GM18858 (cell line): ENCODE measurements around the gene HYAL2.
A peak's percentile ranks its signal among the peaks of the same experiment; 100 is the strongest.

Source experiments
- ATAC-seq: cut with Tn5 transposase; IDR thresholded peaks from one replicate; pipeline ENCODE4 v1.9.1; 2021; ENCODE audit not compliant: unreplicated experiment

Gene HYAL2

DNA sequence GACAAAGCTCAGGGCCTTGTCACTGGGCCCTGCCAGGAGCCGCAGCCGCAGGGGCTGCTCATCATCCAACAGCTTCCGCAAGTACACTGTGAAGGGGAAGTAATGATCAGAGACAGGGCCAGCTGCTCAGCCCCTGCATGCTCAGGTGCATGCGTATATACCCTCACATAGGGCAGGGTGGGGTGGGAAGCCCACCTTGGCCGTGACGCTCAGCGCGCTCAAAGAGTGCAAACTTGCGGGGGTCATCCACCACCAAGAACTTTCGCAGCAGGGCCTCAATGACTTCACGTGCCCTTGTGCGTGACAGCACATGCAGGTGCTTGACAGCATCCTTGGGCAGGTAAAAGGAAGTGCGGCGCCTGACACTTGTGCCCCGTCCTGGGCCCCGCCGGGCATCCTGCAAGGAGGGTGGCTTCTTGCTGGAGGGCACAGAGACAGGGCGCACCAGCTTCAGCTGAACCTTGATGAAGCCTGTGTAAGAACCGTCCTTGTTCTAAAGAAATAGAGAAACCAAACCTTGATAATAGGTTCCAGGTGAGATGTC is 8.9 kb upstream of the HYAL2 start:
- no peak for ATAC-seq

DNA sequence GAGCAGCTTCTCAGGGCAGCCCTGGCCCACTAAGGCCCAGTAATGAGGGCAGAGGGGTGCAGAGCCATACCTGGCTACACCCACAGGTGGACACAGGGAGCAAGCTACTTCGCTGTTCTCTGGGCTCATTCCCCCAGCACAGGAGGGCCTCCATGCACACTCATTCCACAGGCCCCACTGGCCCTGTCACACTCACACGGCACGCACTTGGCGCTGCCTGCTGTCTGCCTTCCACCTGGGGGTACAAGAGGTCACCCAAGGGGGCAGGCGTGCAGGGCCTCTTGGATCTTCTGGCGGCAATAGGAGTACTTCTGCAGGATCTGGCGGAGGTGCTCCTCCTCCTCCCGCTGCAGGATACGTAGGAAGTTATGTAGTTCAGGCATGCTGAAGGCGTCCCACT is 7.8 kb upstream of the HYAL2 start:
- ATAC-seq = no peak

DNA sequence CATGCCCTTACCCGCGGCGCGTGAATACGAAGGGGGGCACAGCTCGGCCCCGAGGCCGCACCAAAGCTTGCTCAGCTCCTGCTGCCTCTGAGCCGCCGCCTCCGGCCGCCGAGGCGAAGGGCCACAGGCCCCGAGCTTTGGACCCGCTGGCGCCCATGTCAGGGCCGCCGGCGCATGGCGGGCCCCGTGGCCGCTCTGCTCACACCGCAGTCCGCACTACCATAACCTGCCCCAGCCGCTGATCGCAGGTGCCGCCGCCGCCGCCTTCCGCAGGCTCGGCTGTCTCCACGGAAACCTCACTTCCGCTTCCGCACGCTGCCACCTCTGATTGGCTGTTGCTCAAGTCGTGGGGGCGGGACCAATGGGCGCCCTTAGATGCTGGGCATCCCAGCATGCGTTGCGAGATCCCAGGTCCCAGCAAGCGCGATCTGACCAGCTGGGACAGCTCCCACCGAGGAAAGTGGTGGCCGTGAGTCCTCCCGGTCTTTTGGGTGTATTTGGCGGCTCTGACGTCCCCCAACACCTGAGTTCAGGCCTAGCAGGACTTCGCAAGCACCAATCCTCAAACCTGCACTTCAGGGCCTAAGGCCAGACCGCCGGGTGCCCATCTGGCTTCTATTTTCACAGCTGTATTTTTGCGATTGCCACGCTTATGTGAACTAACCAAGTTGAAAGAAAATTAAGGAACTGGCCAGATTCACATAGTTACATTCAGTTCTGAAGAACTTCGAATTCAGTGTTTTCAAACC is 5.6 kb upstream of the HYAL2 start, which contains the start of gene TUSC2:
TUSC2 (minus strand) TSS at position 281 of the 749 bp plus-strand sequence; CDS start at position 157, 124 bp downstream.
- ATAC-seq = peak; percentile 52

DNA sequence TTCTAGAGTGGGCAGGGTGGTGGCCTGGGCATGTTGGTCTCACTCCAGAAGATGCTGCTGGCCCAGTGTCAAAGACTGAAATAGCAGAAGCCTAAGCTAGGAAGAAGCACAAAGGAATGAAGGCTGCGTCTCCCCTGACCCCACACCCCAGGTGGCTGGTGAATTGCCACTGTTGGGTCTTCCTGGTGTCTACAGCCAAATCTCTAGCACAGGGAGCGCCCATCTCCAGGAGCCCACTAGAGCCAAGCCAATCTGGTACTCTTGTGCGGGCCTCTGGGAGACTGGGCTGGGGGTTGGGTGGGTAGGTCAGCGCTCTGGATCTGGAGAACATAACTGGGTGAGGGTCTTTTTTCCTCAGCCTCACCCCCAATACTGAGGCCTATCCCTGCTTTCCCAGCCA is 4.6 kb upstream of the HYAL2 start:
- no peak for ATAC-seq

DNA sequence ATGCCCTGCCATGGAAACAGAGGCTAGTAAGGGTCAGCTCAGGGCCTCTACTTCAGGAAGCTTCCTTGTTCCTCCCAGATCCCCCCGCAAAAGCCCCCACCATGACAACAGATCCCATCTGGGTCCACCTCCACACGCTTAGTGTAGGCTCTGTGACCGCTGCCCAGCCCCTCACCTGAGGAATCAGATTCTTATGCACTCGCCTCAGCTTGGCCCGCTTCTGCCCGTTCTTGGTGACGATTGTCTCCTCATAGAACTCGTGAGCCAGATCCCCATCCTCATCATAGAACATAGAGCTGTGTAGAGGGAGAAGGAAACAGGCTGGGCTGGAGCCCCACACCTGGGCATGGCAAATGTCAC is 3.6 kb upstream of the HYAL2 start:
- no peak for ATAC-seq

DNA sequence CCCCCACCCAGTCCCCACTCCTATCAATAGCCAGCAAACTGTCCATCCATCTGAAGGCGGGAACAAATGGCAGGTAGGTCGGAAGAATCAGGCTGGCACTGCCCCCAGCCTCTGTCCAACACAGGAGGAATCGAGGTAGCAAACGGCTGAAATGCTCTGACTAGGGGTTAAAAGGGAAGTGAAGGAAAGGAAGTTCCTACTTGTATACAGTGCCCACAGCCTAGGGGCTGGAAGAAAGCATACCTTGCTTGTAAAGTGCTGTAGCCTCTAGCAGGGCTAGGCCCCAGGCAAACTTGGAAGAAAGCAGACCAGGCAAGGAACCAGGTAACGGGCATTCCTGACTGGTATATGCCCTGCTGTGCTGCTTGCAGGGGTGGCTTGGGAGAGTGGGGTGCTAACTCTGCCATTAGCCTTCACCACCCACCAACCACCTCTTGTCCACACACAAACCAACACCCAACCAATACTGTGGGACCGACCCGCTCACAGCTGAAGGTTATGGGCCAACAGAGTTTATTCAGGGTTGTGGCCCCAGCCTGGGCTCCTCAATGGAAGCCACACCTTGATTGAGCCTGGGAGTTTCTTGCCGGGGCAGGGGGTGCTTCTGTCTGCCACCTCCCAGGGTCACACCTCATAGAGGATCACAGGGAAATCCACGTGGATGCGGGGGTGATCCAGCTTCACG is 3.1 kb upstream of the HYAL2 start:
- no peak for ATAC-seq

DNA sequence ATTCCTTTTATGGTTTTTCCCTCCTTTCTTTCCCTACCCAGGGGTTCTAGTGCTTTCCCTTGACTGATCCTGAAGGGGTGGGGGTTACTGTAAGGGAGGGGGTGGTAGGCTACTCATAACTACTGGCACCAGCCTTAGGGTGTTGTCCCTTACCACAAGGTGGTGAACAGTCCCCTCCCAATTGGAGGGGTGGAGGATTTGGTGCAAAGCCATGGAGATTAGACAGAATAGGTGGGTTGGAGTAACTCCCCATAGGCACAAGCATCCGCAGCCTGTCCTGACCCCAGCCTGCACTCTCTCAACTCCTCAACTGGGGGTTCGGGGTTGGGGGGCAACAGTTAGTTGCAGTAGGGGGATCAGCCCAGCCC is 2.6 kb upstream of the HYAL2 start:
- ATAC-seq = no peak

DNA sequence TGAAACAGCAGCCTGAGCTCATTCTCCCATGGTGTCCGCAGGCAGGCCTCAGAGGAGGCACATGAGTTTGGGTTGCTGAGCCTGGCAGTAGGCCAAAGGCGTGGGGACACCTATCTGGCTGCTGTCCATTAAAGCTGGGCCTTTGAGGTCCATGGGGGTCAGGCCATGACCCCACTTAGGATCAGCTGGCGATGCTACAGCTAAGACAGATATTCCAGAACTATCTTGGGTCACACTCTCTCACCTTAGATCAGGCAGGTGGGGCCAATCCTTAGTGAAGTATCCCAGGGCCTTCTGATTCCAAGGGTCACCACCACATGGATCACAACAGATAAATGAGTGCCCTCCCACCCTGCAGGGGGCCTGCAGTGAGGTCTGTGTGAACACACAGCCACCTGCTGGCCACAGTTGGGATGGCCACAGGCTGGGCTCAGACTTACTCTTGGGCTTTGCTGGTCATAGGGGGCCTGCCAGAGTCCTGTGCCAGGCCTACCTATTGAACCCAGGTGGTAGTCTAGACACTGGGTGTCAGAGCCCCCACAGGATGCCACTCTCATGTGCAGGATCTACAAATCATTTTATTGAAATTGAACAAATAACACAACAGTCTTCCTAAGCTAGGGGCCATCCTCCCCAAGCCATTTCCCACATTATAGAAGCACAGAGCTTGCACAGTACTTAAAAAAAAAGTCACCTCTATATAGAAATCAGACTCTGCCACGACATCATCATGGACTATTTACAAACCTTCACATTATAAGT is 2.0 kb upstream of the HYAL2 start:
- ATAC-seq = no peak

DNA sequence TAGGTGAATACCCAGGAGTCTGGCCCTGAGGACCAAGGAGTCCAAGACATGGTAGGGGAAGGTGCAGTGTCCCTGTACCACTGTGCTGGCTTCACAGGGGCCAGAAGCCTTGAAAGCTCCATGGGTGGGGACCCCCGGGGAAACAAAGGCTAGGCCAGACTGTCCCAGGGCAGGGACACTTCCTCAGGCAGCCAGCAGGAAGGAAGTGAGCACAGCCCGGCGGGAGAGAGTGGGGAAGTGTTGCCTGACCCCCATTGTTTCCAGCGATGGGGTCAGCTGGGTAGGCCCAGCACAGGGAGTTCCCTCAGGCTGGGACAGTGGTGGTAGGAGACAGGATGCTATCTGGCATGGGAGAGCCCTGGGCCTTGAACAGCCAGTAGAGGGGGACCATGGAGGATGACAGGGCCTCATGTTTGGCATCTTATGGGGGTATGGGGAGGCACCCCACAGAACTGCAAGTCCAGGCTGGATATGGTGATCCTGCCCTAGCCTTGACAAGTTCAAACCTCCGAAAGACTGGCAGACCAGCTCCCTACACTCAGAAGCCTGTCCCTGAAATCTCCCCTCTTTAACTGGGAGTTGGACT is 1.2 kb upstream of the HYAL2 start:
- no peak for ATAC-seq

DNA sequence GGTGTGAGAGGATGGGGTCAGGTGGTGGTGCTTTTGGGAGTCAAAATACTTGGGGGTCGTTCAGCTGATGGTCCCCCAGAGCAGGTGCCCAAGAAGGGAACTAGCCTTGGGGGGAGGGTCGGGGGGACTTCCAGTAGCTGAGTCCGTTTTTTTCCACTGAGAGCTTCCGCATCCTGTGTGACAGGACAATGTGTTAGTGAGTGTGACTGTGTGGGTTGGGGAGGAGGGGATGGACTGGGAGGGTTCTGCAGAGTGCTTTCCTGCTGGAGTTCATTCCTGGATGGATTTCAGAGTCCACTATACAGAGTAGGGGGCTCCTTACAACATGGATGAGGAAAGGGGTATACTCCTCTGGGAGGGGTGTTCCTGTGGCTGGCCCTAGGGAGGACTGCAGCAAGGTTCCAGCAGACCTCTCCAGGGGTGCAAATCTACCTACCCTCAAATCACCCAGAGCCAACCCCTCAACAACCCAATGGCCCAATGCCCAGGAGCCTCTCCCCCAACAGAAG is 601 bp upstream of the HYAL2 start:
- no peak for ATAC-seq

DNA sequence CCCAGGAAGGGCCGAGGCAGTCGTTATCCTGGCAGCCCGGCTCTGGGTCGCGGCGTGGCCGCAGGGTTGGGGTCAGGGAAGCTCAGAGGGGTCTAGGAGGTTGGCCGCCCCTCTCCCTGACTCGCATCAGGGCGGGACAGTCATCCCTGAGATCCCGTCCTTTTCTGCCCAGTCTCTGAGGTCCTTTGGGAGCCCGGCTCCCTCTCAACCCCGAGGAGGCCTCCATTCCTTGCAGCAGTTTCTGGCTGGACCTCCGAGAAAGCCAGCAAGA is 495 bp downstream of the HYAL2 start:
- ATAC-seq = no peak

DNA sequence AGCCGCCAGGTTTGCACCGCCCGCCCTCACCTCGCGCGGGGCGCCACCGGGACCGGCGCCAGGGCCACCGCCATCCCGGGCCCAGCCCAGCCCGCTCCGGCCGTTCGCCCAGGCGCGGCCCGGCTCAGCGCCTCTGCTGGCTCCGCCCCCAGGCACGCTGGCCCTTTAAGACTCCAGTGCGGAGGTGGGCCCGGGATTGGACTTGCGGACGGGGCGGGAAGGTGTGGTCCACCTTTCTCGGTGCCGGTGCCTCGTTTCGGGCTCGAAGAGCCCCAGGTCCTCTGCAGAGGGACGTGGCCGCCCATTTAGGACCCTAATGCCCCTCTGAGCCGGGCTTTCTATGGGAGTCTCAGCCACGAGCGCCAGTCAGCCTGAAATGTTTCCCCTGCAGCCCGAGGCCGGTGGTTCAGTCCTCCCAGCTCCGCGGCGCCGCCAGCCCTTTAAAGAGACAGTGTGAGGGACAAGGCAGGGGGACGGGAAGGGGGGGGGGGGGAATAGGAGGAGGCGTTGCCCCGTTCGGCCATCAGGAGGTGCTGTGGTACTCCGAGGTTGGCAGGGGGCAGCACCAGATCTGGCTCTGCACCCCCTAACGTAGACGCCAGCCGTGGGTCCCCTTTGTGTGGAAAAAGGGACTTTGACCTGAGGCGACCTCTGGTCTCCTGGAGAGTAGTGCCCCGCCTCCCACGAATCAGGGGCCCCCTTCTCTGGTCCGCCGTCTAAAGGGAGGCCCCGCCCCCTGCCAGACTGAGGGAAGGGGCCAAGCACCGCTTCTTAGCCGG is 1.0 kb downstream of the HYAL2 start:
- ATAC-seq = peak; percentile 43

DNA sequence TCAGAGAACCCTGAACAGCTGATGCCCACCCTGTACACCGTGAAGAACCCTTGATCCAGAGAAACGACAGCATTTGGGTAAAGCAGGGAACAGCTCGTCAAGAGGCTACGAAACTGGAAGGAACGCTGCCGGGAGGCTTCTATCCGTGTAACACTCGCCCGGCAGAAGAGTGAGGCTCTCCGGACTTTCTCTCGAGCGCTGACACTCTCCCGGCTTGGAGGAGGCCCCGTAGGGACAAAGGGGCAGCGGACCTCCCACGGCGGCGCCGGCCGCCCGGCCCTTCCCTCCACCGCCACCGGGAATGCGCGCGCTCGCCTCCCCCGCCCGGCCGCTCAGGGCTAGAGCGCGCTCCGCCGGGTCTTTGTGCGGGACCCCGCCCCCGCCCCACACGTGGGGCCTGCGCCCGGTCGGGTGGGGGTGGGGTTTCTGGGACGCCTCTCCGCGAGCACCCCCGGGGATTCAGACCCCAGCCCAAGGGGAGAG is 1.7 kb downstream of the HYAL2 start:
- peak; percentile 32 for ATAC-seq

DNA sequence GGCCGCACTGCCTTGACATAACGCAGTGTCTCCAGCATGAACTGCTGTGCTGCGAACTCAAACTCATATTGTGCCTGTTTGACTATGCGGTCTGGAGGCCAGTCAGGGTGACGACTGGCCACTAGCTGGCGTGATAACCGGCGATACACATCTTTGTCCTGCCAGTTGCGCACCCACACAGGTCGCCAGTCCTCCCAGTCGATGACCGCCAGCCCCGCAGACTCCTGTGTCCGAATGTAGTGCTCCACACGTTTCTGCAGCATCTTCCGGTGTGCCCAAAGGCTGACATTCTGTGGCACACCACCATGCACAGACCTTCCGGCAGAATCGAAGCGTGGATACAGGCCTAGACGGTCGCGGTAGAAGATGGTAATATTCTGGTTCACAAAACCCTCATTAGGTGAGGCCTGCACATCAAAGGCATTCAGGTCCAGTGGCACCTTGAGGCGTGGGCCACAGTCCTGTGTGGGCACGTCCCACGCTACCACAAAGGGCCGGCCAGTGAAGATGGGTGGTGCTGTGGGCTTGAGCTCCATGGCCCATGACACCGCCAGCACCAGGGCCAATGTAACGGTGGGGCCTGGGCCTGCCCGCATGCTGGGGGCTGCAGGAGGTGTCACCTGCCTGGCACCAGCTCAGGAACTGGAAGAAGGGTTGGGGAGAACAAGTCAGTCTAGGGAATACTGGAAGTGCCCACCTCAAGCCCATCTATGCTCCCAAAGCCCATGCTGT is 2.5 kb downstream of the HYAL2 start:
- ATAC-seq = no peak

DNA sequence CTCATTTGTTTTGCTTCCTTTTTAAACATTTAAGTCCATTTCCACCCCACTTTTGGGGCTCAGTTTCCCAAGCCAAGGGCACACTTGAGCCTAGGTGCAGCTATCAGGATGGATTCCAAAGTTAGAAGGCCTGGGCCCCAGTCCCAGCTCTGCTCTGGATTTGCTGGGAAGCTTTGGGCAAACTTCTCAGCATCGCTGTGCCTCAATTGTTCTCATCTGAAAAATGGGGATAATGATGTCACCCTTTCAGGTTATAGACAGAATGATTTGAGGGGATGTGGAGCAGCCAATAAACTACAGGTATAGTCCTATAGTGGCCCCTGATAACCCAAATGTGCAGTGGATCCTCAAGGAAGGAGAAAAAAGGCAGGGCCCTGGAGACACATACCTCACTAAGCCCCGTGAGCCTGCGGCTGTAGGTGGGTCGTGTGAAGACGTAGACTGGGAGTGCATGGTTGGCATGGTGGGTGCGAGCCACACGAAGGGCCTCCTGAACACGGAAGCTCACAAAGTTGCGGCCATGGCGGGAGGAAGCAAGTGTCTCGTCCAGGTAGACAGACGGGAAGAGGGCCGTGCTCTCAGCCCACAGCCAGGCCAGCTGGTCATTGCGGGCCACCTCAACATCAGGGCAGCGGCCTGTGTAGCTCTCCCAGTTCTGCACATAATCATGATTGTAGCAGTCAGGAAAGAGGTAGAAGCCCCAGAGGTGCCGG is 3.2 kb downstream of the HYAL2 start:
- ATAC-seq = no peak

DNA sequence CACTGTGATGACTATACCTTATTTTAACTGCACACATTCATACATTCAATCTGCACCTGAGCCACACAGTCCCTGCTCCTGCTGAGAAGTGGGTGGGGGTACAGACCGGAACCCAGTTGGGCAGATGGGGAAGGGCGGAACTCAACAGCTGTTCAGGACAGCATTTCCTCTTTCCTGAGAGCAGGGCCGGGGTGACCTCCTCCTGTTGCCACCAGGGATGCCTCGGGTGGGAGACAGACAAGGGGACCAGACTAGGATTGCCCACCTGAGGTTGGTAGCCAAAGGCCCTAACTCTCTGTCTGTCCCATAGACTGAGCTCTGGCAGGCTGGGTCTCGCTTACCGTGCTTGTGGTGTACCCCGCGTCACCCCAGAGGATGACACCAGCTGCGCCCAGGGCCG is 3.9 kb downstream of the HYAL2 start:
- no peak for ATAC-seq

DNA sequence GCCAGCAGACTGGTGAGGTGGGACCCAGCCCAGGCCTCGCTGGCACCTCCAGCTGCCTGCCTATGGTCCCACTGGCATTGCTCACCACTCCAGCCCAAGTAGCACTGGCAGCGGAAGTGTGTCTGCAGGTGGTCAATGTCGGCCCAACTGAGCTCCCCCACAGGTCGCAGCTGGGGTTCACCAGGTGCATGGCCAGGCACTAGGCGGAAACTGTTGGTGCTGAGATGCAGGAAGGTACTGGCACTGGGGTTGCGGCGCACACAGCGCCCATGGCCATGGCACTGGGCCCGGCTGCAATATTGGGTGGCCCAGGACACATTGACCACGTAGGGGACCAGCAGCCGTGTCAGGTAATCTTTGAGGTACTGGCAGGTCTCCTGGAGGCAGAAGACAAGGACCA is 4.4 kb downstream of the HYAL2 start:
- ATAC-seq = no peak

DNA sequence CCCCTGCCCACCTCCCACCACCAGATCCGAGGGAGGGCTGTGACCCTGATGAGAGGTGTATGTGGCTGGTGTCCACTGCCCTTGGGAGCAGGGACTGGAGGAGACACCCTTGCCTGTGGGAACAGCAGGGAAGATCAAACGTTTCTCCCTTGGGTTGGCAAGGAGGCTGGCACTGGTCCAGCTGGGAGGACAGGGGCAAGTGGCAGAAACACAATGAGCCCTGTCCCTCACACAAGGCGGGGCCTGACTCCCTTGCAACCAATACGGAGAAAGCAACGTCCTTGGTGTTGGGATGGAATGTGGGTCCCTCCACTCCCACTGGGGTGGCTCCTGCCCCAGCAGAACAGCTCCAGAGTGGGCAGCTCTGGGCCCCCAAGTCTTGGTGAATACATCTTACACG is 5.2 kb downstream of the HYAL2 start:
- ATAC-seq = no peak

DNA sequence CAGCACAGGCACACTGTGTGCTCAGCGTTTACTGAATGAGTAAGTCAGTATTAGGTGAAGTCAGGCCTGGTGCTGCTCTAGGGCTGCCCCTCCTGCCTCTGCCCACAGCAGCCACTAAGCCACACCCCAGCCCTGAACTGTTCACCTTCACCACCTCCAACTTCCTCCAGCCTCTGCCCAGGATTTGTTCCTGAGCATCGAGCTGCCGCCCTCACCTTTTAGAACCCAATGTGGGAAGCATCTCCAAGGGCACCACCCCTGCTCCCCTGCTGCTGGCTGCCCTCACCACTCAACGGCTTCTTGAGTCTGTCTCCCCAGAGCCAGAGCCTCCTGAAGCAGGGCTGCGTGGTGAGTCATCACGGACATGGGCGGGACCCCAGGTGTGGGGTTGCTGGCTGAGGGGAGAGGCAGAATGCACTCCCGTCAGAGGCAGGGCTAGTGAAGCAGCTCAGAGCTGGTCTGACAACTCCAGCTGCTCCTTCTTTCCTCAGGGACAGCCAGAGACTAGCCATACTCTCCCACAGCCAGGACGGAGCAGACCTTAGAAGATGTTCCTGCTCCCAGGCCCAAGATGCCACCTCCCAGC is 5.8 kb downstream of the HYAL2 start:
- ATAC-seq = no peak
